MM.1S (cell line): ENCODE measurements around the gene BCAR1.

ENCODE experiments used
- DNase-seq: peaks from one replicate; pipeline ENCODE4 v3.0.0-alpha.2; 2015
- H2AFZ ChIP-seq: fragments of 300-600 bp; sonication (generic); 2 replicates; pipeline ENCODE4 v1.6.0; 2016; ENCODE audit warnings: antibody characterized with exemption, low read length
- H3F3A ChIP-seq: fragments of 300-600 bp; sonication (generic); 2 replicates; pipeline ENCODE4 v1.6.1; 2016; ENCODE audit warnings: mild to moderate bottlenecking, antibody characterized with exemption, low read length, moderate library complexity, mixed read lengths; ENCODE audit not compliant: insufficient read depth
- H3K27ac ChIP-seq: fragments of 300-600 bp; sonication (generic); 2 replicates; pipeline ENCODE4 v1.5.1; 2016; ENCODE audit warnings: mild to moderate bottlenecking, low read length
- H3K27me3 ChIP-seq: fragments of 300-600 bp; sonication (generic); replicated peaks from 2 replicates; pipeline ENCODE4 v1.6.0; 2016; ENCODE audit warnings: low read length; ENCODE audit not compliant: insufficient read depth
- H3K36me3 ChIP-seq: fragments of 300-600 bp; sonication (generic); replicated peaks from 2 replicates; pipeline ENCODE4 v1.6.1; 2016; ENCODE audit warnings: mild to moderate bottlenecking, low read length, mixed read lengths; ENCODE audit not compliant: insufficient read depth
- H3K4me1 ChIP-seq: fragments of 300-600 bp; sonication (generic); 2 replicates; pipeline ENCODE4 v1.6.1; 2016; ENCODE audit warnings: low read length, mixed read lengths
- H3K4me2 ChIP-seq: fragments of 300-600 bp; sonication (generic); 2 replicates; pipeline ENCODE4 v1.6.0; 2016; ENCODE audit warnings: low read depth, low read length
- H3K4me3 ChIP-seq: fragments of 300-600 bp; sonication (generic); 2 replicates; pipeline ENCODE4 v1.5.1; 2016; ENCODE audit warnings: low read length, mixed read lengths
- H3K79me2 ChIP-seq: fragments of 300-600 bp; sonication (generic); 2 replicates; pipeline ENCODE4 v1.6.1; 2016; ENCODE audit warnings: mixed run types, low read length, mixed read lengths
- H3K9ac ChIP-seq: fragments of 300-600 bp; sonication (generic); 2 replicates; pipeline ENCODE4 v1.6.1; 2016; ENCODE audit warnings: low read length, mixed read lengths
- H3K9me2 ChIP-seq: fragments of 300-600 bp; sonication (generic); replicated peaks from 2 replicates; pipeline ENCODE4 v1.6.1; 2016; ENCODE audit warnings: mild to moderate bottlenecking, low read length, mixed read lengths; ENCODE audit not compliant: insufficient read depth
- H3K9me3 ChIP-seq: fragments of 300-600 bp; sonication (generic); replicated peaks from 2 replicates; pipeline ENCODE4 v1.6.1; 2016; ENCODE audit warnings: mild to moderate bottlenecking, low read length, mixed read lengths; ENCODE audit not compliant: insufficient read depth
- H4K20me1 ChIP-seq: fragments of 300-600 bp; sonication (generic); 2 replicates; pipeline ENCODE4 v1.6.1; 2016; ENCODE audit warnings: mild to moderate bottlenecking, low read length, moderate library complexity, mixed read lengths; ENCODE audit not compliant: insufficient read depth
- CTCF ChIP-seq: fragments of 300-600 bp; sonication (generic); IDR thresholded peaks from 2 replicates; pipeline ENCODE4 v1.5.1; 2016; ENCODE audit warnings: antibody characterized with exemption, low read length, mixed read lengths
- EZH2 ChIP-seq: fragments of 300-600 bp; sonication (generic); optimal IDR thresholded peaks from 2 replicates; pipeline ENCODE3; 2017; ENCODE audit warnings: low read depth, mild to moderate bottlenecking, antibody characterized with exemption, low read length, mixed read lengths
- EZH2phosphoT487 ChIP-seq: fragments of 300-600 bp; sonication (generic); IDR thresholded peaks from 2 replicates; pipeline ENCODE4 v1.6.1; 2018; ENCODE audit warnings: antibody characterized with exemption, low read length

Gene BCAR1

DNA sequence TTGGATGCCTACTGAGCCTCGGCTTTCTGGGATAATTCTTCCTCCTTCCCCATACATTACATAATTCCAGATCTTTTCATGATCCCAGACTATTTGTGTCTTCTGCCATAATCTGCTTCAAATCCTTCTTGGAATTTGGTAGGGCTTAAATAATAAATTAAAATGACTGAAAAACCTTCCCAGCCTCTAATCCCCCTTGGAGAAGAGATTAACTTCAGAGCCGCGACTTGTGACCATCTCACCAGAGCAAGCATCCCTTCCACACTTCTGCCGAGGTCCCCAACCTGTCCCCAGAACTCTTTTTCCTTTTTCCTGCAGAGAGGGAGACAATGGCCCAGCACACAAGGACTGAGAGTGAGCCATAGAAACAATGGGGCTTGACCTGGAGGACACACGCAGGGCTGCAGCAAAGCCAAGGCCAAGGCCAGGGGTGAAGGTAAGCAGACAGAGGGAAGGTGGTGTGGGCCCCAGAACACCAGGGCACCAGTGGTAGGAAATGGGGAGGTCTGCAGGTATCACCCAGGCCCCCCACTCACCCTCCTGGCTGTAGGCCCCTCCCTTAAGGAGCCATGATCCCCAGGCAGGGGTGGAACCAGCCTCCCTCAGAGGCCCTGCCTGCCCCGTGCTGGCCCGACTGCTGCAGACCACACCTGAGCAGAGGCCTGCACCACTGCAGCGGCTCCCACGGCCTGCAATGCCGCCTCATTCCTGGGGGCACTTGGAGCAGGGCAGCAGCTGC is 9.6 kb upstream of the BCAR1 start:
- Histone ChIP-seq H4K20me1 (no peaks in the 10 kb centered on the region), H3K4me2 (no peak overlapping the region), H3F3A (no peaks in the 10 kb centered on the region), H3K9ac (no peak overlapping the region), H2AFZ (no peak overlapping the region), H3K4me3 (no peak overlapping the region), H3K36me3 (no peaks in the 10 kb centered on the region), H3K79me2 (no peaks in the 10 kb centered on the region), H3K27me3 (no peaks in the 10 kb centered on the region), H3K27ac (no peak overlapping the region), H3K9me2 (no peaks in the 10 kb centered on the region), H3K4me1 (no peaks in the 10 kb centered on the region), H3K9me3 (no peaks in the 10 kb centered on the region)
- DNase-seq: no peak
- TF ChIP-seq CTCF: no peak
- no peak for TF ChIP-seq EZH2
- TF ChIP-seq EZH2phosphoT487: no peak

DNA sequence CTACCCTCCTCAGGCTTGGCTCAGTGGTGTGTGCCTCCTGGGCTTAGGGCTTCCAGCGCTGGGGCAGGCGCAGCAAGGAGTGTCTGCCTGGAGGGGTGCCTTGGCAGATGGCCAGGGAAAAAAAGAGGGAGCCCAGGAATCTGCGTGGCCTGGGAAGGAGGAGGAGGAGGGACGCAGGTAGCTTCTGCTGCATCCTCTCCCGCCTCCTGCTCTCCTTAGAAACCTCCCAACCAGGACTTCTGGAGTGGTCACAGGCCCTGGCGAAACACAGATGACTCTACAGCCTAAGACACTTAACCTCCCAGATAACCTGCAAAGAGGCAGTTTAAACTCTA is 7.3 kb upstream of the BCAR1 start:
- no peak for DNase-seq

GRCh38 chr16:75257886-75258806 is 6.7 kb upstream of the BCAR1 start:
- Histone ChIP-seq H3K4me2 (no peak overlapping the region), H3K27ac (no peak overlapping the region), H3K36me3 (no peaks in the 10 kb centered on the region), H3K27me3 (no peaks in the 10 kb centered on the region), H3K4me3 (no peak overlapping the region), H3K4me1 (no peaks in the 10 kb centered on the region), H3K79me2 (no peaks in the 10 kb centered on the region), H2AFZ (no peak overlapping the region), H4K20me1 (no peaks in the 10 kb centered on the region), H3K9me3 (no peaks in the 10 kb centered on the region), H3F3A (no peaks in the 10 kb centered on the region), H3K9me2 (no peaks in the 10 kb centered on the region), H3K9ac (no peak overlapping the region)
- TF ChIP-seq EZH2phosphoT487 (no peak), EZH2 (no peak), CTCF (no peak)
- no peak for DNase-seq

More for the DNA sequence above, 7.3 kb upstream of the BCAR1 start:
- no peaks in the 10 kb centered on the region for H4K20me1 ChIP-seq
- no peaks in the 10 kb centered on the region for H3K79me2 ChIP-seq
- H3K9me2 ChIP-seq: no peaks in the 10 kb centered on the region
- no peaks in the 10 kb centered on the region for H3K36me3 ChIP-seq
- H2AFZ ChIP-seq: no peak overlapping the region
- H3K9ac ChIP-seq: no peak overlapping the region
- no peak overlapping the region for H3K4me3 ChIP-seq
- no peaks in the 10 kb centered on the region for H3F3A ChIP-seq
- no peak overlapping the region for H3K27ac ChIP-seq
- no peaks in the 10 kb centered on the region for H3K4me1 ChIP-seq
- H3K4me2 ChIP-seq: no peak overlapping the region
- H3K27me3 ChIP-seq: no peaks in the 10 kb centered on the region
- no peak for TF ChIP-seq CTCF
- no peaks in the 10 kb centered on the region for H3K9me3 ChIP-seq
